GM10266 (cell line): ENCODE results near the gene CYP2E1.

ENCODE experiments used
- DNase-seq: peaks from one replicate; pipeline ENCODE4 v3.0.0; 2012; ENCODE audit errors: extremely low spot score
- TF ChIP-seq, protein P1 (sequence below): IDR thresholded peaks from 2 replicates; pipeline ENCODE4 v1.5.1; 2012; ENCODE audit warnings: mild to moderate bottlenecking, low read depth; ENCODE audit not compliant: control insufficient read depth, insufficient read depth; ENCODE audit errors: missing control alignments

The CYP2E1 gene

DNA sequence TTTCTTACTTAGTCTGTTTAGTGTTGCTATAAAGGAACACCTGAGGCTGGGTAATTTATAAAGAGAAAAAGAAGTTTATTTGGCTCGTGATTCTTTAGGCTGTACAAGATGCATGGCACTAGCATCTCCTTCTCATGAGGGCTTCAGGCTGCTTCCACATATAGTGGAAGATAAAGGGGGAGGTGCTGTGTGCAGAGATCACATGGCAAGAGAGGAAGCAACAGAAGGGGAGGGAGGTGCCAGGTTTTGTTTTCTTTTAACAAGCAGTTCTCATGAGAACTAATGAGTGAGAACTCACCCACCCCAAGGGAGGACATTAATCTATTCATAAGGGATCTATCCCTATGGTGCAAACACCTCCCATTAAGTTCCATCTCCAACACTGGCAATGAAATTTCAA, 17.3 kb downstream of the CYP2E1 start:
- TF ChIP-seq, protein P1, sequence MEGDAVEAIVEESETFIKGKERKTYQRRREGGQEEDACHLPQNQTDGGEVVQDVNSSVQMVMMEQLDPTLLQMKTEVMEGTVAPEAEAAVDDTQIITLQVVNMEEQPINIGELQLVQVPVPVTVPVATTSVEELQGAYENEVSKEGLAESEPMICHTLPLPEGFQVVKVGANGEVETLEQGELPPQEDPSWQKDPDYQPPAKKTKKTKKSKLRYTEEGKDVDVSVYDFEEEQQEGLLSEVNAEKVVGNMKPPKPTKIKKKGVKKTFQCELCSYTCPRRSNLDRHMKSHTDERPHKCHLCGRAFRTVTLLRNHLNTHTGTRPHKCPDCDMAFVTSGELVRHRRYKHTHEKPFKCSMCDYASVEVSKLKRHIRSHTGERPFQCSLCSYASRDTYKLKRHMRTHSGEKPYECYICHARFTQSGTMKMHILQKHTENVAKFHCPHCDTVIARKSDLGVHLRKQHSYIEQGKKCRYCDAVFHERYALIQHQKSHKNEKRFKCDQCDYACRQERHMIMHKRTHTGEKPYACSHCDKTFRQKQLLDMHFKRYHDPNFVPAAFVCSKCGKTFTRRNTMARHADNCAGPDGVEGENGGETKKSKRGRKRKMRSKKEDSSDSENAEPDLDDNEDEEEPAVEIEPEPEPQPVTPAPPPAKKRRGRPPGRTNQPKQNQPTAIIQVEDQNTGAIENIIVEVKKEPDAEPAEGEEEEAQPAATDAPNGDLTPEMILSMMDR: no peak

GRCh38 chr10:133554600-133554999, 27.4 kb downstream of the CYP2E1 start:
- DNase-seq: no peak
- TF ChIP-seq, protein P1: no peak

More for the DNA sequence above, 17.3 kb downstream of the CYP2E1 start:
- no peak for DNase-seq

DNA sequence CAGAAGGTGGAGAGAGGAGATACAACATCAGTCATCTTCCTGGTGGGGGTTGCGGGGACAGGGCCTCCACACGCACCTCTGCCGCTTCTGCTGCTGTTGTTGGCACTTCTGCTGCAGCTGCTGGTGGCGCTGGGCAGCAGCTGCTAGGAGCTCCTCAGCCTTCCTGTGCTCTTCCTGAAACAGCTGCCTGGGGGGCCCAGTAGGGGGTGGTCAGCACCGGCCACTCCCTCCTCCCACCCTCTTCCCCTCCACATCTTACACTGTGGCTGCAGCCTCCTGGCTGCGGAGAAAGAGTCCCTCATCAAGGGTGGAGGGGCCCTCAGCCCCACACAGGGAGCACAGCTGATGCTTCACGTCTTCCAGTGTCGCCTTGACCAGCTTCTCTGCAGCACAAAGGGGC, 28.4 kb downstream of the CYP2E1 start:
- no peak for DNase-seq
- TF ChIP-seq, protein P1: no peak

GRCh38 chr10:133557381-133557780, 30.2 kb downstream of the CYP2E1 start:
- TF ChIP-seq, protein P1: no peak
- no peak for DNase-seq

- no peak for DNase-seq
These were observed 32.1 kb downstream of the CYP2E1 start for GRCh38 chr10:133559216-133559615.

GRCh38 chr10:133564816-133565215, 37.7 kb downstream of the CYP2E1 start:
- no peak for DNase-seq
- TF ChIP-seq, protein P1: no peak

More at GRCh38 chr10:133559216-133559615, 32.1 kb downstream of the CYP2E1 start:
- TF ChIP-seq, protein P1: no peak

- TF ChIP-seq, protein P1: no peak
- peak; percentile 18 for DNase-seq
These were observed 38.5 kb downstream of the CYP2E1 start, which contains the start of gene SYCE1 for GRCh38 chr10:133565441-133566294. TSS of gene SYCE1 (minus strand) at chr10:133565583. CDS start at chr10:133565529, 54 bp downstream.
